AG09309 (cell line): ENCODE measurements around the gene GAGE12G.

ENCODE experiments used
- DNase-seq: peaks from one replicate; pipeline ENCODE4 v3.0.0-alpha.2; 2010; ENCODE audit warnings: low read depth
- H3K4me3 ChIP-seq: 2 replicates; pipeline ENCODE4 v1.5.1; 2011; ENCODE audit warnings: mild to moderate bottlenecking, low read depth, low read length, moderate library complexity; ENCODE audit not compliant: control insufficient read depth
- CTCF ChIP-seq: IDR thresholded peaks from 2 replicates; pipeline ENCODE4 v1.5.1; 2011; ENCODE audit warnings: mild to moderate bottlenecking, low read depth, low read length, inconsistent platforms; ENCODE audit not compliant: insufficient read depth, control insufficient read depth; ENCODE audit errors: missing control alignments

The GAGE12G gene

DNA sequence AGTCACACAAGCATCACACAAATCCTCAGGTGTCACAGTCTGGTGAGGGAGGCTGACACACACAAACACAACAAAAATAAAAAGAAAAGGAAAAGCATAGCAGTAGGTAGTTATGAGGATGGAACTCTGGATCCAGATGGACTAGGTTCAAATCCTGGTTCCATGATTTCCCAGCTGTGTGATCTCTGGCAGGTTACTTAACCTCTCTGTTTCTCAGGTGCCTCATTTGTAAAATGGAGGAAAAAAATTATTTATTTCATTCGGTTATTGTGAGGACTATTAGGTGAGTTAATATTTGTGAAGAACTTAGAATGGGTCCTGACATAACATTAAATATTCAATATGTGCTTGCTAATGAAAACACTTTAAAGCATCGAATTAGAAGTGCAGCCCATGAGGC, 48.4 kb downstream of the GAGE12G start:
- DNase-seq = no peak
- no peak overlapping the region for H3K4me3 ChIP-seq
- no peak for TF ChIP-seq CTCF
